GM23248 (cell line): Measurements from ENCODE around the gene SIPA1L3.

ENCODE experiments used
- EZH2 ChIP-seq: fragments of 200-600 bp; sonication (generic); IDR thresholded peaks from 2 replicates; pipeline ENCODE4 v1.6.1; 2018; ENCODE audit warnings: antibody characterized with exemption, mild to moderate bottlenecking; ENCODE audit not compliant: insufficient read depth, poor library complexity, severe bottlenecking
- EZH2phosphoT487 ChIP-seq: fragments of 200-600 bp; sonication (generic); IDR thresholded peaks from 2 replicates; pipeline ENCODE4 v1.6.1; 2018; ENCODE audit warnings: antibody characterized with exemption, moderate library complexity, mild to moderate bottlenecking, low read depth; ENCODE audit not compliant: insufficient read depth

DNA sequence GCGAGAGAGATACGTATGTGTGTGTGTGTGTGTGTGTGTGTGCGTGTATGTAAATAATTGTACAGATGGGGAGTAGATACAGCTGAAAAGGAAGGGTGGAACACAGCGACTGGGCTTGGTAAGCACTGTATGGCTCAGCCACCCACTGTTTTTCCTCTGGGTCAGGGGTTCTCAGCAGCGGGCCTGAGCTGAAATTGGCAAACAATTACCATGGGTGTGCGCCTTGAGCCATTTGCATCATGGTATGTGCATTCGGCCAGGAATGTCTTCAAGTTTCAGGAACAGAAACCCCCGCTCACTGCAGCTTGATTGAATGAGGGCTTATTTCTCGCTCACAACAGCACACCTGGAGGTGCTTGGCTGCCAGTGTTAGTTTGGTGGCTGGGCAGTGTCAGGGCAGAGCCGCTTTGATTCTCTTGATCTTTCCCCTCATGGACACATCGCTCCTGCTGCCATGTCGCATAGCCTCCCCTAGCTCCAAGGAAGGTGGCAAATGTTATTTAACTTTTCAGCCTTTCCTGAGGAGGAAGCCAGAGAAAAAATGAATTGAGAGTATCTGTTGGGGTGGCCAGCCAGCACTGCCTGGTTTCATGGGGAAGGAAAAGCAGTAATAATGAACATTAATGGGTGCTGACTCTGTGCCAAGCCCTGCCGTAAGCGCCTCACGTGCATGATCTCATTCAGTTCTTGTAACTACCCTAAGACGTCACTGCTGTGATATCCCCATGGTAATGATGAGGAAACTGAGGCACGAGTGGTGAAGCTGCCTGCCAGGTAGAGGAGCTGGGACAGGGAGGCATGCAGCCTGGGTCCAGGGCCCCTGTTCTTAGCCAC lies 126.9 kb downstream of the SIPA1L3 start:
- TF ChIP-seq EZH2 (no peak), EZH2phosphoT487 (no peak)
